ENCODE results near the gene SKAP2. TPM values are rescaled to one million over a fixed set of nuclear protein-coding genes. Genes with fewer than 3 reads are reported as not detected.

The SKAP2 gene
- total and polyA plus RNA-seq, 2 donors (not counting 1 experiment from before 2014, with no cell fraction given), result 17.5 to 25.9 TPM

DNA sequence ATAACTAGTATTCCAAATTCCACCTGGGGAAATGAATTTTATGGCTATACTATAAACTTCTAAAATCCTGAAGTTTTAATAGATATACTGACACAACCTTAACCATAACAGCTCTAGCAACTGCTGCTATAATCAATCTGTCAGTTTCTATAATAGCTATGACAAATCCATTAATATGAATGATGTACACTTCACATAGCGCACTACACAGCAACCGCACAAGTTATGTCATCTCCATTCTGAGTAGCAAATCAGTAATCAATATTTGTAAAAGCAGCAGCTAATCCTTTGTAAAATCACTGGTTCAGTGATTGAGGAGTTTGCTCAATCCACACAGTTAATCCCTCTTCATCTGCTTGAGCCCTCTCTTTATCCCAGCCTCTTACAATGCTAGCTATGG lies 105.3 kb downstream of the SKAP2 start:
- no peak overlapping the region for H3K4me3 ChIP-seq (replicated peaks in 1 of 4; ENCODE audit: control extremely low read depth in 1 of 4, insufficient read depth in 1 of 4, low read depth in 3 of 4, low read length in 4 of 4)
- no peak overlapping the region for H2AFZ ChIP-seq (ENCODE audit: low read length)
- TF ChIP-seq, protein P1, sequence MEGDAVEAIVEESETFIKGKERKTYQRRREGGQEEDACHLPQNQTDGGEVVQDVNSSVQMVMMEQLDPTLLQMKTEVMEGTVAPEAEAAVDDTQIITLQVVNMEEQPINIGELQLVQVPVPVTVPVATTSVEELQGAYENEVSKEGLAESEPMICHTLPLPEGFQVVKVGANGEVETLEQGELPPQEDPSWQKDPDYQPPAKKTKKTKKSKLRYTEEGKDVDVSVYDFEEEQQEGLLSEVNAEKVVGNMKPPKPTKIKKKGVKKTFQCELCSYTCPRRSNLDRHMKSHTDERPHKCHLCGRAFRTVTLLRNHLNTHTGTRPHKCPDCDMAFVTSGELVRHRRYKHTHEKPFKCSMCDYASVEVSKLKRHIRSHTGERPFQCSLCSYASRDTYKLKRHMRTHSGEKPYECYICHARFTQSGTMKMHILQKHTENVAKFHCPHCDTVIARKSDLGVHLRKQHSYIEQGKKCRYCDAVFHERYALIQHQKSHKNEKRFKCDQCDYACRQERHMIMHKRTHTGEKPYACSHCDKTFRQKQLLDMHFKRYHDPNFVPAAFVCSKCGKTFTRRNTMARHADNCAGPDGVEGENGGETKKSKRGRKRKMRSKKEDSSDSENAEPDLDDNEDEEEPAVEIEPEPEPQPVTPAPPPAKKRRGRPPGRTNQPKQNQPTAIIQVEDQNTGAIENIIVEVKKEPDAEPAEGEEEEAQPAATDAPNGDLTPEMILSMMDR (conservative IDR thresholded peaks at IDR 0.05 in 1 of 2, IDR thresholded peaks at IDR 0.05 in 1 of 2; ENCODE audit: low read depth in 1 of 2, low read length in 2 of 2), result no peak
- no peak for TF ChIP-seq EZH2 (IDR thresholded peaks at IDR 0.05; ENCODE audit: low read length, missing control alignments)
- H3K4me2 ChIP-seq (ENCODE audit: extremely low read depth, insufficient read depth, low read length), result no peak overlapping the region
- no peaks in the 10 kb centered on the region for H4K20me1 ChIP-seq (ENCODE audit: control insufficient read depth, extremely low read depth, insufficient read depth, low read length)
- H3K79me2 ChIP-seq (ENCODE audit: control insufficient read depth, insufficient read depth, low read length), result no peaks in the 10 kb centered on the region
- H3K9ac ChIP-seq (ENCODE audit: insufficient read depth, low read length), result no peak overlapping the region
- no peaks in the 10 kb centered on the region for H3K27me3 ChIP-seq (ENCODE audit: control insufficient read depth, insufficient read depth, low read length)
- no peaks in the 10 kb centered on the region for H3K36me3 ChIP-seq (ENCODE audit: control insufficient read depth, insufficient read depth, low read length)
- DNase-seq (ENCODE audit: low read depth in 2 of 2), result no peak
- no peaks in the 10 kb centered on the region for H3K9me3 ChIP-seq (ENCODE audit: control insufficient read depth, insufficient read depth, low read depth, low read length)
- H3K4me1 ChIP-seq (ENCODE audit: control insufficient read depth, extremely low read depth, insufficient read depth, low read length), result no peaks in the 10 kb centered on the region
- H3K27ac ChIP-seq (ENCODE audit: insufficient read depth, low read length), result no peak overlapping the region

DNA sequence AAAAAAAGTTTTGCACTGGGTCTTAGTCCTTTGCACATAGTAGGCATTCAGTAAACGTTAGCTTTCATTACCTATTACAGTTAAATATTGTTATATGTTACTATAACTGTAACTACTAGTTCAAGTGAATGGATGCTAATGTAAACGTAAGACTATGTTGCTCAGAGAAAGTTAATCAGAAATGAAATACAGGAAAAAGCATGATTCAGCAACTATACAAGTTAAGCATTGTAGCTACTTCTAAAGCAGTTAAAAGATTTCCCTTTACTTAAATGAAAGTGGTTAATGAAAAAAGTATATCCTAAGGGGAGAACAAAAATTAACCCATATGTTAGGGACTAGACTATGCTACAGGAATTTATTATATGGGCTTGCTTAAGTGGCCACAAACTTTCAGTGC lies 121.2 kb downstream of the SKAP2 start:
- H3K9me3 ChIP-seq (ENCODE audit: control insufficient read depth, insufficient read depth, low read depth, low read length), result no peaks in the 10 kb centered on the region

DNA sequence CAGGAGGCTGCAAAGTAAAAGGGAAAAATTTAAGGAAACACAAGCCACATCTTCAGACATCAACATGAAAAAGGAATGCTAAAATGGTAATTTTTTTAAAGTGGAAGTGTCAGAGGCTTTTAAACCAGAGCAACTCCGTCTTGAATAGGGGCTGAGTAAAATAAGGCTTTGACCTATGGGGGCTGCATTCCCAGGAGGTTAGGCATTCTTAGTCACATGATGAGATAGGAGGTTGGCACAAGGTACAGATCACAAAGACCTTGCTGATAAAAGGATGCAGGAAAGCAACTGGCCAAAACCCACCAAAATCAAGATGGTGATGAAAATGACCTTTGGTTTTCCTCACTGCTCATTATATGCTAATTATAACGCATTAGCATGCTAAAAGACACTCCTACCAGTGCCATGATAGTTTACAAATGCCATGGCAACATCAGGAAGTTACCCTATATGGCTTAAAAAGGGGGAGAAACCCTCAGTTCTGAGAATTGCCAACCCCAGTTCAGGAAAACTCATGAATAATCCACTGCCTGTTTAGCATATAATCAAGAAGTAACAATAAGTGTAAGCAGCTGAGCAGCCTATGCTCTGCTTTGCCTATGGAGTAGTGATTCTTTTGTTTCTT lies 128.3 kb downstream of the SKAP2 start:
- H3K36me3 ChIP-seq (ENCODE audit: control insufficient read depth, insufficient read depth, low read length), result no peaks in the 10 kb centered on the region
- no peak overlapping the region for H3K4me3 ChIP-seq (replicated peaks in 1 of 4; ENCODE audit: control extremely low read depth in 1 of 4, insufficient read depth in 1 of 4, low read depth in 3 of 4, low read length in 4 of 4)
- no peak overlapping the region for H3K9ac ChIP-seq (ENCODE audit: insufficient read depth, low read length)
- H4K20me1 ChIP-seq (ENCODE audit: control insufficient read depth, extremely low read depth, insufficient read depth, low read length), result no peaks in the 10 kb centered on the region
- H3K27me3 ChIP-seq (ENCODE audit: control insufficient read depth, insufficient read depth, low read length), result no peaks in the 10 kb centered on the region
- no peak overlapping the region for H3K4me2 ChIP-seq (ENCODE audit: extremely low read depth, insufficient read depth, low read length)
- H3K4me1 ChIP-seq (ENCODE audit: control insufficient read depth, extremely low read depth, insufficient read depth, low read length), result no peaks in the 10 kb centered on the region
- DNase-seq (ENCODE audit: low read depth in 2 of 2), result no peak
- no peaks in the 10 kb centered on the region for H3K9me3 ChIP-seq (ENCODE audit: control insufficient read depth, insufficient read depth, low read depth, low read length)
- no peaks in the 10 kb centered on the region for H3K79me2 ChIP-seq (ENCODE audit: control insufficient read depth, insufficient read depth, low read length)
- TF ChIP-seq, protein P1 (conservative IDR thresholded peaks at IDR 0.05 in 1 of 2, IDR thresholded peaks at IDR 0.05 in 1 of 2; ENCODE audit: low read depth in 1 of 2, low read length in 2 of 2), result no peak
- TF ChIP-seq EZH2 (IDR thresholded peaks at IDR 0.05; ENCODE audit: low read length, missing control alignments), result no peak
- H3K27ac ChIP-seq (ENCODE audit: insufficient read depth, low read length), result no peak overlapping the region
- H2AFZ ChIP-seq (ENCODE audit: low read length), result no peak overlapping the region

More for the DNA sequence above, 121.2 kb downstream of the SKAP2 start:
- Histone ChIP-seq H4K20me1 (ENCODE audit: control insufficient read depth, extremely low read depth, insufficient read depth, low read length) (no peaks in the 10 kb centered on the region), H3K4me1 (ENCODE audit: control insufficient read depth, extremely low read depth, insufficient read depth, low read length) (no peaks in the 10 kb centered on the region), H3K4me2 (ENCODE audit: extremely low read depth, insufficient read depth, low read length) (no peak overlapping the region), H3K79me2 (ENCODE audit: control insufficient read depth, insufficient read depth, low read length) (no peaks in the 10 kb centered on the region), H3K4me3 (replicated peaks in 1 of 4; ENCODE audit: control extremely low read depth in 1 of 4, insufficient read depth in 1 of 4, low read depth in 3 of 4, low read length in 4 of 4) (no peak overlapping the region), H3K27ac (ENCODE audit: insufficient read depth, low read length) (no peak overlapping the region), H2AFZ (ENCODE audit: low read length) (no peak overlapping the region), H3K27me3 (ENCODE audit: control insufficient read depth, insufficient read depth, low read length) (no peaks in the 10 kb centered on the region), H3K9ac (ENCODE audit: insufficient read depth, low read length) (no peak overlapping the region), H3K36me3 (ENCODE audit: control insufficient read depth, insufficient read depth, low read length) (no peaks in the 10 kb centered on the region)
- TF ChIP-seq, protein P1 (conservative IDR thresholded peaks at IDR 0.05 in 1 of 2, IDR thresholded peaks at IDR 0.05 in 1 of 2; ENCODE audit: low read depth in 1 of 2, low read length in 2 of 2), result no peak
- no peak for TF ChIP-seq EZH2 (IDR thresholded peaks at IDR 0.05; ENCODE audit: low read length, missing control alignments)
- DNase-seq (ENCODE audit: low read depth in 2 of 2), result peak in 1 of 2 donors; percentile 3

Data from fibroblast of lung (primary cell).